ENCODE measurements around the gene TUBE1. TPM values are rescaled to one million over a fixed set of nuclear protein-coding genes. Genes with fewer than 3 reads are reported as not detected.

TUBE1 gene
- total RNA-seq, 1 donor: 49.6 TPM

DNA sequence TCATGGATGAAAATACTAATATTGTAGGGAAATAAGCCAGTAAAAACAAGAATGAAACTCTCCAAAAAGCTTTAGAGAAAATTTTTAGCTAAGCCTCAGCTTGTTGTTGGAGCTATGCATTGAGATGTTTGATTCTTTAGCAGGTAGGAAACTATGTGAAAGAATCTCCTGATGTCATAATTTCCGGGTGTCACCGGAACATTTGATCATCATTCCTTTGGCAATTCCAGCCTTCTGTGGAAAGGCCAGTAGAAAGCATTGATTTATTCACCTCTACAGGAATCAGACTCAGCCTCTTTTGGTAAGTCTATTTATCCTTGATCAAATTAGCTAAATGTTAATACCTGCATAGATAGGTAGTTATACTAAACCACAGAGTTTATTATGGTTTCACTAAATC is 9.6 kb upstream of the TUBE1 start:
- TF ChIP-seq CTCF (IDR thresholded peaks at IDR 0.05; ENCODE audit: extremely low read depth, low read depth, low read length): no peak
- H3K36me3 ChIP-seq (ENCODE audit: insufficient read depth, low read length): peaks cover 7% of the 10 kb centered on the region

GRCh38 chr6:112087916-112088315 is 634 bp upstream of the TUBE1 start:
- peak overlapping the region; percentile 93 for H3K27ac ChIP-seq (ENCODE audit: low read depth, low read length)
- H3K4me2 ChIP-seq (ENCODE audit: insufficient read depth, low read length): peak overlapping the region; percentile 89
- peaks cover 5% of the 10 kb centered on the region for H3K4me1 ChIP-seq (ENCODE audit: insufficient read depth, low read length)
- DNase-seq (ENCODE audit: insufficient read length, low spot score, missing footprints): no peak
- H4K20me1 ChIP-seq (ENCODE audit: insufficient read depth, low read length): no peaks in the 10 kb centered on the region
- H2AFZ ChIP-seq (ENCODE audit: low read length): peak overlapping the region; percentile 82
- H3K36me3 ChIP-seq (ENCODE audit: insufficient read depth, low read length): peaks cover 16% of the 10 kb centered on the region
- H3K79me2 ChIP-seq (ENCODE audit: insufficient read depth, low read length): peaks cover 5% of the 10 kb centered on the region
- no peaks in the 10 kb centered on the region for H3K9me3 ChIP-seq (ENCODE audit: low read depth, low read length)
- peak overlapping the region; percentile 93 for H3K4me3 ChIP-seq (ENCODE audit: insufficient read depth, low read length)
- TF ChIP-seq CTCF (IDR thresholded peaks at IDR 0.05; ENCODE audit: extremely low read depth, low read depth, low read length): no peak
- no peaks in the 10 kb centered on the region for H3K27me3 ChIP-seq (ENCODE audit: insufficient read depth, low read length)

More for the DNA sequence above, 9.6 kb upstream of the TUBE1 start:
- Histone ChIP-seq H3K4me2 (ENCODE audit: insufficient read depth, low read length) (no peak overlapping the region), H3K27ac (ENCODE audit: low read depth, low read length) (no peak overlapping the region), H3K9me3 (ENCODE audit: low read depth, low read length) (no peaks in the 10 kb centered on the region), H3K4me1 (ENCODE audit: insufficient read depth, low read length) (no peaks in the 10 kb centered on the region), H3K79me2 (ENCODE audit: insufficient read depth, low read length) (no peaks in the 10 kb centered on the region), H4K20me1 (ENCODE audit: insufficient read depth, low read length) (no peaks in the 10 kb centered on the region), H3K4me3 (ENCODE audit: insufficient read depth, low read length) (no peak overlapping the region), H3K27me3 (ENCODE audit: insufficient read depth, low read length) (no peaks in the 10 kb centered on the region), H2AFZ (ENCODE audit: low read length) (no peak overlapping the region)
- DNase-seq (ENCODE audit: insufficient read length, low spot score, missing footprints): no peak

DNA sequence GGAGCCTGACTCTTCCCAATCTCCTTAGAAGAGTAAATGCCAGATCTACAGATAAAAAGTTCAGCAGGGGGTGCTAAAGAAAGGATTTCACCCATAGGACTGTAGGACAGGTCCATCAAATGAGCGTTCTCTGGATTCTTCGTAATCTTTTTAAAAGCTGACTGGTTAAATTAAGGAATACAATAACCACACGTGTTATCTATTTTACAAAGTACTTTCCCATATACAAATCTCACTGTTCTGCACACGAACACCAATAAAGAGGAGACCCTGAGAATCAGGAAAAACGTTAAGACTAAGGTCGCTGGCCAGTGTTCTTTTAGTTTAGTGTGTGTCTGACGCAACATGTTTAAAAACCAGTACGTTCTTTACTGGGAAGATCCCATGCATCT is 542 bp downstream of the TUBE1 start:
- Histone ChIP-seq H3K9me3 (ENCODE audit: low read depth, low read length) (no peaks in the 10 kb centered on the region), H3K27ac (ENCODE audit: low read depth, low read length) (peak overlapping the region; percentile 93), H3K27me3 (ENCODE audit: insufficient read depth, low read length) (no peaks in the 10 kb centered on the region), H3K4me2 (ENCODE audit: insufficient read depth, low read length) (peak overlapping the region; percentile 89), H3K36me3 (ENCODE audit: insufficient read depth, low read length) (peaks cover 16% of the 10 kb centered on the region), H3K4me1 (ENCODE audit: insufficient read depth, low read length) (peaks cover 5% of the 10 kb centered on the region), H3K79me2 (ENCODE audit: insufficient read depth, low read length) (peaks cover 5% of the 10 kb centered on the region), H3K4me3 (ENCODE audit: insufficient read depth, low read length) (peak overlapping the region; percentile 93), H4K20me1 (ENCODE audit: insufficient read depth, low read length) (no peaks in the 10 kb centered on the region), H2AFZ (ENCODE audit: low read length) (peak overlapping the region; percentile 82)
- DNase-seq (ENCODE audit: insufficient read length, low spot score, missing footprints): peak; percentile 81
- TF ChIP-seq CTCF (IDR thresholded peaks at IDR 0.05; ENCODE audit: extremely low read depth, low read depth, low read length): peak; percentile 42

GRCh38 chr6:112085286-112086065 is 1.8 kb downstream of the TUBE1 start:
- Histone ChIP-seq H2AFZ (ENCODE audit: low read length) (no peak overlapping the region), H3K4me2 (ENCODE audit: insufficient read depth, low read length) (no peak overlapping the region), H3K27me3 (ENCODE audit: insufficient read depth, low read length) (no peaks in the 10 kb centered on the region), H3K9me3 (ENCODE audit: low read depth, low read length) (no peaks in the 10 kb centered on the region), H3K4me3 (ENCODE audit: insufficient read depth, low read length) (no peak overlapping the region), H4K20me1 (ENCODE audit: insufficient read depth, low read length) (no peaks in the 10 kb centered on the region), H3K36me3 (ENCODE audit: insufficient read depth, low read length) (peaks cover 16% of the 10 kb centered on the region), H3K27ac (ENCODE audit: low read depth, low read length) (no peak overlapping the region), H3K4me1 (ENCODE audit: insufficient read depth, low read length) (peaks cover 5% of the 10 kb centered on the region), H3K79me2 (ENCODE audit: insufficient read depth, low read length) (peaks cover 5% of the 10 kb centered on the region)
- no peak for TF ChIP-seq CTCF (IDR thresholded peaks at IDR 0.05; ENCODE audit: extremely low read depth, low read depth, low read length)
- DNase-seq (ENCODE audit: insufficient read length, low spot score, missing footprints): no peak

All from osteoblast (primary cell).